Activated naive CD8-positive, alpha-beta T cell treated with anti-CD3 and anti-CD28 coated beads, Interleukin-2, amount 10 ng/mL, durations not matched to agents 7 days and 5 days (primary cell): Measurements from ENCODE around the gene QSOX1. TPM values are rescaled to one million over a fixed set of nuclear protein-coding genes. Genes with fewer than 3 reads are reported as not detected.

Experiments
- ATAC-seq: fragments of 150-1000 bp; cut with Tn5 transposase; one replicate; pipeline ENCODE4 v1.10.0; 2021; ENCODE audit warnings: low read depth, moderate library complexity
- POLR2A ChIA-PET: fragments of 350-600 bp; sonication (Branson Sonifier 250); formaldehyde crosslinking; loops from one replicate; lab custom pipeline; 2021; ENCODE audit warnings: antibody characterized with exemption; lab: Charles Lee
- DNase-seq: peaks from one replicate; pipeline ENCODE4 v3.0.0; 2021
- H3K27ac Mint-ChIP-seq: one replicate; pipeline ENCODE4 v1.8.0; 2022; ENCODE audit warnings: mild to moderate bottlenecking, mixed read lengths
- H3K27me3 Mint-ChIP-seq: one replicate; pipeline ENCODE4 v1.8.0; 2022; ENCODE audit warnings: mild to moderate bottlenecking, moderate library complexity, mixed read lengths
- H3K36me3 Mint-ChIP-seq: one replicate; pipeline ENCODE4 v1.8.0; 2021; ENCODE audit warnings: mild to moderate bottlenecking, mixed read lengths
- H3K4me1 Mint-ChIP-seq: one replicate; pipeline ENCODE4 v1.8.0; 2021; ENCODE audit warnings: mixed read lengths
- H3K4me3 Mint-ChIP-seq: one replicate; pipeline ENCODE4 v1.8.0; 2022; ENCODE audit warnings: mild to moderate bottlenecking, moderate library complexity, mixed read lengths
- H3K9me3 Mint-ChIP-seq: one replicate; pipeline ENCODE4 v1.8.0; 2021; ENCODE audit warnings: mixed read lengths
- total RNA-seq, 2 experiments: library from RNA; stranded (reverse); gene quantifications; one replicate each; pipeline ENCODE4 v1.2.3, GENCODE V29; 2021

Gene QSOX1
- total RNA-seq, 2 experiments from 2014 or later: 22.8 to 27.1 TPM

DNA sequence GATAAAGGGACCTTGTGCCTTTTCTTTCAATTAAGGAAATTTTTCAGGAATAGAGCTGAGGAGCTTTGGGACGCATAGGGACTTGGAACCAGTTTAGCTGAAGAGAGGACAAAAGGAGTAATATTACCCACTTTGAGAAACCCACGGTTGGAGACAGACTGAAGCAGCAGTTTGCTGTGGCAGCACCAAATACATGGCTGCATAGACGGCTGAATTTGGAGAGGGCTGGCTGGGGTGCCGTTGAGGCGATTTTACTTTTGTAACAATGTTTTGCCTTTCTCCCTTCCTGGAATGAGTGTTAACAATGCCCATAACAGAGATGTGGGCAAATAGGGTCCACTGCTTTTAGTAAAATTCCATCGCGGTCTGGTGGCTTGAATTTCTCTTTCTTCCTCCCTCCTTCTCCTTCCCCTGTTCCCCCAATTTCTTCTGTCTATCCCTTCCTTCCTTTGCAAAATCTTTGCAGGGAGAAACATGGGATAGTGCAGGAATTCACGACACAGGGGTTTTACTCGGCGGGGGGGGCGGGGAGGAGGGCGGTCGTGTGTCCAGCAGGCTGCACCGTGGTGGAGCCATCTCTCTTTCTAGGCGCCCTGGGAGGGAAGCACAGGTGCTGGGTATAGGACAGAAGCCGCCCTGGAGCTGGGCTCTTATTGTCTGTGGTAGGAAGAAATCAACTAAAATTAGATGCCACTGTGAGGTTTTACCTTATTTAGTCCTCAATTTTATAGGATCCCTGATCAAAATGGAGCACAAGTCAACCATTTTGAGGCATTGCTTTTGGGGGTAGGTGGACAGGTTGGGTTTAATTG is 82.2 kb downstream of the QSOX1 start:
- ATAC-seq: no peak
- H3K4me3 Mint-ChIP-seq: no peak overlapping the region

DNA sequence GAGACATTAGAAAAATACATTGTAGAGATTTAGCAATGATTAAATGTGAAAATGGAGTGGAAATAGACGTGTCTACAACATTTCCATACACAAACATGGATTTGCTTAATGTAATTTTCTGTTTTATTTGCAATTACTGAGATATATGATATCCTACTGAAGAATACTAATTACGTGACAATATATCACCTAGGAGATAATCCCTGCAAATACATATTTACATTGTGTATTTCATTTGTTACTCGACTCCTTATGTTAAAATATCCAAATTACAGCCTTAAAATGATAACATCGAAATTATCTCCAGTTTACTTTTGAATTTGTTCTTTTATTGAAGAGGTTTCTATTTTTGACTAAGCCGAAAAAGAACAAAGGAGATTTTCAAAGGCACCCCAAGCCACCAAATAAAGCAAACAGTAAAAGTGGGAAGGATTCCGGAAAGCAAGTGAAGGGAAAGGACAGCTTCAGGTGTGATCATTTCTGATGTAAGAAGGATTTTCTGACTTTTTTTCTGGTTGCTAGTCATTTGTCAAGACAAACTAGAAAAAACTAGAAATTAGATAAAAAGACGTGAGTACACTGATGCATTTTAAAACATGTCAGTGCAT is 83.3 kb downstream of the QSOX1 start:
- H3K36me3 Mint-ChIP-seq: no peaks in the 10 kb centered on the region
- POLR2A ChIA-PET: interaction anchor here (1.2 kb wide), 1 partner anchor 15 kb away, joined by 3 read pairs; no protein-coding TSS in a partner anchor
- no peak for ATAC-seq
- DNase-seq: no peak
- no peak overlapping the region for H3K27ac Mint-ChIP-seq
- no peaks in the 10 kb centered on the region for H3K9me3 Mint-ChIP-seq
- H3K27me3 Mint-ChIP-seq: peaks cover 96% of the 10 kb centered on the region
- H3K4me3 Mint-ChIP-seq: no peak overlapping the region
- peaks cover 11% of the 10 kb centered on the region for H3K4me1 Mint-ChIP-seq

More for the DNA sequence above, 82.2 kb downstream of the QSOX1 start:
- Mint-ChIP-seq H3K27ac (peak overlapping the region; percentile 26), H3K4me1 (peaks cover 14% of the 10 kb centered on the region), H3K36me3 (no peaks in the 10 kb centered on the region), H3K9me3 (no peaks in the 10 kb centered on the region), H3K27me3 (peaks cover 98% of the 10 kb centered on the region)
- no peak for DNase-seq
- POLR2A ChIA-PET: interaction anchor here (1.2 kb wide), 1 partner anchor 14 kb away, joined by 3 read pairs; no protein-coding TSS in a partner anchor

DNA sequence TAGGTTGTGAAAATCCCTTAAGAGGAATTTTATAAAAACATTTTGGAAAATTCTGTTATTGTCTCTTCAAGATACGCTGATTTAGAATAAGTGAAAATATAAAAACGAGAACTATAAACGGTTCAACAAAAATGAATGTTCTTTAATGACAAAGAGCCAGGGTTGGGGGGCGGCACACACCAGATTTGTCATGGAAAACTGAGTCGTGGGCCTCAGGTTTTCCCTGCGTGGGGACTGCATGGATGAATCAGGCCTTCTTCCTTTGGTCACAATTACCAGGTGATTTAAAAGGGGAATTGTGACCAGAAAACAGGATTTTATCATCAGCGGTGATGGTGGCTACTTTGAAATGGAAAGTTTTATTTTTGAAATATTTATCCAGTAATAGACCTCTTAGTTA is 84.0 kb downstream of the QSOX1 start:
- POLR2A ChIA-PET: no interaction called here
- Mint-ChIP-seq H3K4me1 (peaks cover 11% of the 10 kb centered on the region), H3K36me3 (no peaks in the 10 kb centered on the region), H3K9me3 (no peaks in the 10 kb centered on the region), H3K27ac (no peak overlapping the region), H3K4me3 (no peak overlapping the region), H3K27me3 (peaks cover 89% of the 10 kb centered on the region)
- DNase-seq (no peak), ATAC-seq (no peak)

DNA sequence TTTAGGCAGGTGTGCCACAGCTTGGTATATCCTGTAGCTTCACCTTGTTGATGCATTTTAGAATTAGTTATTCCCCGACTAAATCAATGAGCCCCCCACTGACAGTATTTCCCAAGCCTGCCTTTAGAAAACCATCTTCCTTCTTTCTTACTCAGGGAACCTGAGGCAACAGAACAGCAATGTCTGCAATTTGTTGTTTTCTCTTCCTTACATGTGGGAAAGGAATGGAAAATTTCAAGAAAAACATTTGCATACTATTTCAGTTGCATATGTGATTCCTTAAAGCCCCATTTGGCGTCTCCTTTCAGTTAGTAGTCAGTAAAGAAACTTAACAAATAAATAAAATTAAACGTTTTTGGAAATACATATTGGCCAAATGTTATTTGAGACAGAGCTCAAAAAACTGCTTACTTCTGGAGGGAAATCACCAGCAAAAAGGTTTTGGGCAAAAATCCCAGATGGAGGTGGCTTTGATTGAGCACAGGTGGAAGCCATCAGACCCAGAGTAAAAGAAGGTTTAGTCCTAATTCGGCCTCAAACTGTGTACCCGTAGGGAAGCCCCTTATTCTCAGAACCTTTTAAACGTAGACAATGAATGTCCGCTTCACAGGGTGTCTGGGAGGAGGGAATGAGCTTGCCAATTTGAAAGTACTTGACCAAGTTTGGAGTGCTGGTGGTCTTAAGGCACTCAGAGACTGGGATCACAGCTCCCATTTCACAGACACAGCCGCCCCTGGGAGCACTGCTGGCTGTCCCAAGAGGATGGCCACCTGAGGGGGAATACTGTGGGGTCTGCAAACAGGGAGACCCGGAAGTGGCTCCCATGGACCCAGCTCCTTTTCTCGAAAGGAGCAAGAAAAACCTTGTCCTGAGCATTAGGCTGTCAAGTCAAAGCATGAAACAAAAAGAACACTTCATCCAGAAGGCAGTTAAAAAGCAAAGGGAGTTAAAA is 84.8 kb downstream of the QSOX1 start:
- Mint-ChIP-seq H3K9me3 (no peaks in the 10 kb centered on the region), H3K27me3 (peaks cover 86% of the 10 kb centered on the region), H3K27ac (no peak overlapping the region), H3K4me1 (peaks cover 8% of the 10 kb centered on the region), H3K4me3 (no peak overlapping the region), H3K36me3 (no peaks in the 10 kb centered on the region)
- DNase-seq (no peak), ATAC-seq (no peak)
- POLR2A ChIA-PET: no interaction called here

DNA sequence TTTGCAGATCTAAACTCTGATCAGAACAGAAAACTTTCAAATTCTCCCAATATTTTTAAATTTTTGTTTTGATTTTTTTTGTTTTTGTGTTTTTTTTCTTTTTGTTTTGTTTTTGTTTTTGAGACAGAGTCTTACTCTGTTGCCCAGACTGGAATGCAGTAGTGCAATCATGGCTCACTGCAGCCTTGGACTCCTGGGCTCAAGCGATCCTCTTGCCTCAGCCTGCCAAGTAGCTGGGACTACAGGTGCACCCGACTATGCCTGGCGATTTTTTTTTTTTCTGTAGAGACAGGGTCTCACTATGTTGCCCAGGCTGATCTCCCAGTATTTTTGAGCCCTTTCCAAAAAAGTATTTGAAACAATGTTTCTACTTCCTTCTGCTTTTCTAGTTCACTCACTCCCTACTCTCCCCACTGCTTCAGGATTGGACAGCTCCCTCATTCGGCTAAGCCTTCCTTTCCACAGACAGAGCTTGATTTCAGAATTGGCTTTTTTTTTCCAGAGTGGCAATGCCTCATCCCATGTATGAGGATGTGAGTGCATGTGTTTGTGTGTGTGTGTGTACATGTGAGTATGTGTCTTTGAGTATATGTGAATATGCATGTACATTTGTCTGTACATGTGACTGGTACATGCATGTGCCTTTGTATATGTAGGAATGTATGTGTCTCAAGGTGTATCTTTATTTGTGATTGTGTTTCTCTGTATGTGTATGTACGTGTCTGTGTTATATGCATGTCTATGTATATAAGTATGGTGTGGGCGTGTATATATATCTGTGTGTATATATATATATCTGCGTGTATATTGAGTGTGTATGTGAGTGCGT is 87.3 kb downstream of the QSOX1 start:
- POLR2A ChIA-PET: no interaction called here
- ATAC-seq (no peak), DNase-seq (no peak)
- Mint-ChIP-seq H3K36me3 (no peaks in the 10 kb centered on the region), H3K9me3 (no peaks in the 10 kb centered on the region), H3K27ac (no peak overlapping the region), H3K4me1 (peaks cover 2% of the 10 kb centered on the region), H3K27me3 (peaks cover 65% of the 10 kb centered on the region), H3K4me3 (no peak overlapping the region)

DNA sequence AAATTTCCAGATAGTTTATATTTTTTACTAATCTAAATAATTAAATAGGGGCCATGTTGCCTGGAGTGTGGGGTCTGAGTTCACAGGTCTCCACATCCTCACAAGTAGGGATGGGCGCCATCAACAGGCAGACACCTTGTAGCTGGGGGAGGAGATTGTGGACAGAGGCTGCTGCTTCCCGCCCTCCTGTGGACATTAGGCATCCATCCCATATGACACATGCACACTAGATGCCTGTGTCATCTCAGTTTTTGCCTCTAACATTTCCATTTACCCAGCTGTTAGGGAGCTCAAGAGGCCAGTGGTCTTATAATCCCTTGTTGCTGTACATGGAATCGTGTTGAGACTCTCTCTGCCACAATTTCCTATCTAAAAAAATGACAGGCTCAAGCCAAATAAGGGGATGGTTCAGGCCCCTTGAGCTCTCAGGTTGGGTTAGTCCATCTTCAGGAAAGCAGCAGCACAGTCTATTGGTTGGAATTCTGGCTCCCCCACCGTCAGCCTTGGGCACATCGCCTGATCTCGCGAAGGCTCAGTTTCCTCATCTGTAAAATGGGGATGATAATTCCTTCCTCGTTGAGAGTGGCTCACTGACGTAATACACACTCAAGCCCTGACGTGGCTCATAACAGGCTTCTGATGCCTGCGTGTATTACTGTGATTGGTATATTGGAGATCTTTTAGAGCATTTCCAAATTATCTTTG is 89.0 kb downstream of the QSOX1 start:
- peaks cover 47% of the 10 kb centered on the region for H3K27me3 Mint-ChIP-seq

DNA sequence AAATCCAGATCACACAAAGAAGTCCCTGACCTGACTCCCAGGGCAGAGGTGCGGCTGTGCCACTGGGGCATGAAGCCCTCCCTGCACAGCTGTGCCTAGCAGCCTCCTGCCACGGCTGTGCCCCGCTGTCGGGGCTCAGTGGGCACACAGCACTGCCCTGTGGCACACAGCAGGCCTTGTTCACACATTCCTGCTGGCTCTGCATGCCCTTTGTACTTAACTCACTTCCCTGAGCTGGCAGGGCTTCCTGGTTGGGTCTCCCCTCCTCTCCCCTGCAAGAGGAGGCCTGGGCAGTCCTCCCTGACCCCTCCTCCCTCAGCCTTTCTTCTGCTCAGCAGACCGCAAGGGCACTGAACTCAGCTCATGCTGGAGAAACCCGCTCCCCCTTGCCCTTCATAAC is 90.2 kb downstream of the QSOX1 start:
- POLR2A ChIA-PET: no interaction called here
- H3K4me1 Mint-ChIP-seq: peaks cover 6% of the 10 kb centered on the region
- DNase-seq: no peak
- H3K9me3 Mint-ChIP-seq: no peaks in the 10 kb centered on the region
- ATAC-seq: no peak
- no peaks in the 10 kb centered on the region for H3K36me3 Mint-ChIP-seq
- peaks cover 36% of the 10 kb centered on the region for H3K27me3 Mint-ChIP-seq
- no peak overlapping the region for H3K4me3 Mint-ChIP-seq
- no peak overlapping the region for H3K27ac Mint-ChIP-seq

More for the DNA sequence above, 89.0 kb downstream of the QSOX1 start:
- ATAC-seq (no peak), DNase-seq (no peak)
- POLR2A ChIA-PET: no interaction called here
- Mint-ChIP-seq H3K27ac (no peak overlapping the region), H3K4me3 (no peak overlapping the region), H3K36me3 (no peaks in the 10 kb centered on the region), H3K9me3 (no peaks in the 10 kb centered on the region), H3K4me1 (peaks cover 6% of the 10 kb centered on the region)

DNA sequence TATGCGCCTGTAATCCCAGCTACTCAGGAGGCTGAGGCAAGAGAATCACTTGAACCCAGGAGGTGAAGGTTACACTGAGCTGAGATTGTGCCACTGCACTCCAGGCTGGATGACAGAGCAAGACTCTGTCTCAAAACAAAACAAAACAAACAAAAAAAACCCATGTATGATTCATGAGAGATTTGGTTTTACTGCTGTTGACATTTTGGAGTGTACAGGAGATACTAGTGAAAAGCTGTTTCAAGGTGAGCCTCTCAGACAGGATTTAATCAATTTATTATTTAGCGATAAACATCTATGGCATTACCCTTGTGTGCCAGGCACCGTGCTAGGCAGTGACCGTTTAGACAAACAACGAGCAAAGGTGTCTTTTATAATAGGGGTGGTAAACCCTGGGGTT is 91.9 kb downstream of the QSOX1 start:
- Mint-ChIP-seq H3K27me3 (peaks cover 21% of the 10 kb centered on the region), H3K27ac (no peak overlapping the region), H3K36me3 (no peaks in the 10 kb centered on the region), H3K9me3 (no peaks in the 10 kb centered on the region), H3K4me1 (peaks cover 8% of the 10 kb centered on the region), H3K4me3 (no peak overlapping the region)
- POLR2A ChIA-PET: no interaction called here
- ATAC-seq (no peak), DNase-seq (no peak)

DNA sequence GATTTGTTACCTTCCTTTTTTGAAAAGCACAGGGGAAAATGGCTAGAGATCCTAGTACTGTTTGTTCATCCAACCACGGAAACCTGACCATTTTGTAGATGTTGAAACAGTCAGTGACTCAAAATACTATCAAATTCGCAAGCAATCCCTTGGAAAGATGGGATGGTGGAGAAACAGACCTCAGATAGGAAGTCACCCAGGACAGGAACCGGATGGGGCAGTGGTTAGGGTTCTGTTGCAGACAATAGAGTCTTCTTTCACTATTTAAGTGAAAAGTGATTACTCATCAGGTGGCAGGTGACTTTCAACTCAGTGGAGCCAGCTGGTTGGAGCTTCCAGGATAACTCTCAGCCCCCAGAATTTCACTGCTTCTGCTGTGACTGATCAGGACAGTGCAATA is 92.4 kb downstream of the QSOX1 start:
- DNase-seq (no peak), ATAC-seq (no peak)
- Mint-ChIP-seq H3K36me3 (no peaks in the 10 kb centered on the region), H3K27me3 (peaks cover 16% of the 10 kb centered on the region), H3K4me3 (no peak overlapping the region), H3K27ac (no peak overlapping the region), H3K9me3 (no peaks in the 10 kb centered on the region), H3K4me1 (peaks cover 8% of the 10 kb centered on the region)
- POLR2A ChIA-PET: no interaction called here

DNA sequence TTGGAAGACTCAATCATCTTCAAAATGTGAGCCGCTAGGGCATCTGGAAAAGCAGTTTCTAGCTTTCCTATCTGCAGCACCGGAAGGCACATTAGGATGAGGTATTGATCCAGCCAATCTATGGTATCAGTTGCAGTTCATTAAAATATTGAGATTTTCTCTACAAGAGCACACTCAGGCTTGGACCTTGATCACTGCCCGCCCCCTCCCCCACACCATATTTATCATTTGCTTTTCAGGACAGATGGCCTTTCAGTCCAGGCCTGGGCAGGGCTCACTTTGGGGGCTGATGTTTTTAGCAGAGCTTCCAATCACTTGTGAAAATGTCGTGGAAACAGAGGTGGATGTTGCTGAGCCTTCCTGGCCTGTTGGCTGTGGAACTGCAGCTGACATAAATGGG is 92.9 kb downstream of the QSOX1 start:
- no peaks in the 10 kb centered on the region for H3K9me3 Mint-ChIP-seq
- ATAC-seq: no peak
- peaks cover 11% of the 10 kb centered on the region for H3K27me3 Mint-ChIP-seq
- H3K4me3 Mint-ChIP-seq: no peak overlapping the region
- no peak for DNase-seq
- H3K36me3 Mint-ChIP-seq: no peaks in the 10 kb centered on the region
- POLR2A ChIA-PET: no interaction called here
- no peak overlapping the region for H3K27ac Mint-ChIP-seq
- peaks cover 10% of the 10 kb centered on the region for H3K4me1 Mint-ChIP-seq

DNA sequence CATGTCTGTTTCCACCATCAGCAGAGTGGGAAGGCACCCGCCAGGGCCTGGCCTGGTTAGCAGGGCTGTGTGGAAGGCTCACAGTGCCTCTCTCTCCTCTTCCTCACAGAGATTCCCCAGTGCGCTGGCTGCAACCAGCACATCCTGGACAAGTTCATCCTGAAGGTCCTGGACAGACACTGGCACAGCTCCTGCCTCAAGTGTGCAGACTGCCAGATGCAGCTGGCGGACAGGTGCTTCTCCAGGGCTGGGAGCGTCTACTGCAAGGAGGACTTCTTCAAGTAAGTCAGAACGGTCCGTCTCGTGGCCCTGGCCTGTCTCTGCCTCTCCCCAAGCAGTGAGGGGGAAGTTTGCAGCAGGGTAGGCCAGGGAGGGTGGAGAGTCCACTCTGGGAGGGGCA is 93.5 kb downstream of the QSOX1 start:
- Mint-ChIP-seq H3K4me3 (no peak overlapping the region), H3K9me3 (no peaks in the 10 kb centered on the region), H3K27me3 (peaks cover 9% of the 10 kb centered on the region), H3K27ac (no peak overlapping the region), H3K36me3 (no peaks in the 10 kb centered on the region), H3K4me1 (peaks cover 10% of the 10 kb centered on the region)
- POLR2A ChIA-PET: no interaction called here
- DNase-seq: no peak
- ATAC-seq: no peak
